Upper lobe of left lung (tissue), 4 donors: ENCODE results near the gene IRF2BP1.

Source experiments
- EP300 ChIP-seq, 4 donors: sonication (generic); formaldehyde crosslinking; IDR thresholded peaks; one replicate each; pipeline ENCODE4 v1.5.1; 2017; ENCODE audit warnings: antibody characterized with exemption in 4 of 4, control low read depth in 2 of 4
- TF ChIP-seq, protein P1 (sequence below), 6 experiments: fragments of 450-650 bp in 4 of 6; fragments of 200-600 bp in 2 of 6; sonication (generic) in 2 of 6; IDR thresholded peaks; one replicate each; pipeline ENCODE4 v1.5.1; 2016 to 2019; ENCODE audit warnings: antibody characterized with exemption in 6 of 6

- no peak for TF ChIP-seq EP300 (IDR thresholded peaks at IDR 0.05)
- TF ChIP-seq, protein P1, sequence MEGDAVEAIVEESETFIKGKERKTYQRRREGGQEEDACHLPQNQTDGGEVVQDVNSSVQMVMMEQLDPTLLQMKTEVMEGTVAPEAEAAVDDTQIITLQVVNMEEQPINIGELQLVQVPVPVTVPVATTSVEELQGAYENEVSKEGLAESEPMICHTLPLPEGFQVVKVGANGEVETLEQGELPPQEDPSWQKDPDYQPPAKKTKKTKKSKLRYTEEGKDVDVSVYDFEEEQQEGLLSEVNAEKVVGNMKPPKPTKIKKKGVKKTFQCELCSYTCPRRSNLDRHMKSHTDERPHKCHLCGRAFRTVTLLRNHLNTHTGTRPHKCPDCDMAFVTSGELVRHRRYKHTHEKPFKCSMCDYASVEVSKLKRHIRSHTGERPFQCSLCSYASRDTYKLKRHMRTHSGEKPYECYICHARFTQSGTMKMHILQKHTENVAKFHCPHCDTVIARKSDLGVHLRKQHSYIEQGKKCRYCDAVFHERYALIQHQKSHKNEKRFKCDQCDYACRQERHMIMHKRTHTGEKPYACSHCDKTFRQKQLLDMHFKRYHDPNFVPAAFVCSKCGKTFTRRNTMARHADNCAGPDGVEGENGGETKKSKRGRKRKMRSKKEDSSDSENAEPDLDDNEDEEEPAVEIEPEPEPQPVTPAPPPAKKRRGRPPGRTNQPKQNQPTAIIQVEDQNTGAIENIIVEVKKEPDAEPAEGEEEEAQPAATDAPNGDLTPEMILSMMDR (IDR thresholded peaks at IDR 0.05) = no peak
These were observed 47.8 kb upstream of the IRF2BP1 start for GRCh38 chr19:45933759-45934158.
